Liver (tissue), 9 donors: ENCODE data around the gene CA10. TPM values are rescaled to one million over a fixed set of nuclear protein-coding genes. Genes with fewer than 3 reads are reported as not detected.

Experiments
- DNase-seq: peaks from one replicate; pipeline ENCODE4 v3.0.0-alpha.2; 2017; ENCODE audit warnings: low spot score
- H3K27ac ChIP-seq, 2 donors: one replicate each; pipeline ENCODE4 v1.7.0; 2013; ENCODE audit warnings: inconsistent platforms in 2 of 2, low read length in 2 of 2, control low read depth in 1 of 2, low read depth in 1 of 2, mild to moderate bottlenecking in 1 of 2
- H3K27me3 ChIP-seq, 4 donors: one replicate each; pipeline versions ENCODE4 v1.6.1 to v1.7.0; 2013; ENCODE audit warnings: low read length in 3 of 4, inconsistent platforms in 1 of 4, mild to moderate bottlenecking in 1 of 4, moderate library complexity in 1 of 4; ENCODE audit not compliant: control insufficient read depth in 4 of 4, insufficient read depth in 4 of 4
- H3K36me3 ChIP-seq, 4 donors: one replicate each; pipeline versions ENCODE4 v1.6.1 to v1.7.0; 2013; ENCODE audit warnings: low read length in 3 of 4, mild to moderate bottlenecking in 3 of 4, low read depth in 1 of 4, moderate library complexity in 1 of 4; ENCODE audit not compliant: control insufficient read depth in 4 of 4, insufficient read depth in 3 of 4
- H3K4me1 ChIP-seq, 4 donors: one replicate each; pipeline versions ENCODE4 v1.6.1 to v1.7.0; 2013; ENCODE audit warnings: low read length in 3 of 4, mild to moderate bottlenecking in 3 of 4, moderate library complexity in 1 of 4; ENCODE audit not compliant: control insufficient read depth in 4 of 4, insufficient read depth in 4 of 4
- H3K4me3 ChIP-seq, 3 donors: one replicate each; pipeline versions ENCODE4 v1.6.1 to v1.7.0; 2013; ENCODE audit warnings: low read length in 3 of 3, control low read depth in 1 of 3, low read depth in 1 of 3, mild to moderate bottlenecking in 1 of 3
- H3K9ac ChIP-seq, 2 donors: one replicate each; pipeline ENCODE4 v1.7.0; 2013; ENCODE audit warnings: low read length in 2 of 2, mild to moderate bottlenecking in 2 of 2, moderate library complexity in 2 of 2, control low read depth in 1 of 2, low read depth in 1 of 2
- H3K9me3 ChIP-seq, 4 donors: one replicate each; pipeline versions ENCODE4 v1.6.1 to v1.7.0; 2013; ENCODE audit warnings: low read length in 3 of 4; ENCODE audit not compliant: control insufficient read depth in 4 of 4
- EGR1 ChIP-seq, 2 donors: IDR thresholded peaks; 2 replicates each; pipeline ENCODE4 v1.6.1; 2016 to 2018; ENCODE audit warnings: antibody characterized with exemption in 2 of 2, low read depth in 2 of 2
- FOXA2 ChIP-seq: IDR thresholded peaks from 2 replicates; pipeline ENCODE4 v1.6.1; 2016; ENCODE audit warnings: antibody characterized with exemption
- GABPA ChIP-seq, 2 donors: IDR thresholded peaks in 1 of 2; conservative IDR thresholded peaks in 1 of 2; 2 replicates each; pipeline ENCODE4 v1.6.1; 2016; ENCODE audit warnings: antibody characterized with exemption in 2 of 2, mild to moderate bottlenecking in 1 of 2, moderate library complexity in 1 of 2
- HNF4A ChIP-seq, 2 donors: conservative IDR thresholded peaks; 2 replicates each; pipeline ENCODE4 v1.6.1; 2016; ENCODE audit warnings: antibody characterized with exemption in 2 of 2, mild to moderate bottlenecking in 2 of 2
- HNF4G ChIP-seq: IDR thresholded peaks from 2 replicates; pipeline ENCODE4 v1.6.1; 2016; ENCODE audit warnings: antibody characterized with exemption
- JUND ChIP-seq, 2 donors: IDR thresholded peaks; 2 replicates each; pipeline ENCODE4 v1.6.1; 2016; ENCODE audit warnings: antibody characterized with exemption in 2 of 2
- NR2F2 ChIP-seq: IDR thresholded peaks from 2 replicates; pipeline ENCODE4 v1.6.1; 2016; ENCODE audit warnings: antibody characterized with exemption
- RAD21 ChIP-seq, 2 donors: IDR thresholded peaks; 2 replicates each; pipeline ENCODE4 v1.6.1; 2016; ENCODE audit warnings: antibody characterized with exemption in 2 of 2, mild to moderate bottlenecking in 2 of 2
- RXRA ChIP-seq, 2 donors: IDR thresholded peaks; 2 replicates each; pipeline ENCODE4 v1.6.1; 2017 to 2018; ENCODE audit warnings: antibody characterized with exemption in 2 of 2, mild to moderate bottlenecking in 1 of 2
- SP1 ChIP-seq: IDR thresholded peaks from 2 replicates; pipeline ENCODE4 v1.6.1; 2018; ENCODE audit warnings: antibody characterized with exemption, mild to moderate bottlenecking
- TAF1 ChIP-seq: conservative IDR thresholded peaks from 2 replicates; pipeline ENCODE4 v1.6.1; 2016; ENCODE audit warnings: antibody characterized with exemption, mild to moderate bottlenecking
- WGBS: extraction: QIAGEN DNeasy Blood & Tissue Kit; methylation state at CpG from one replicate; pipeline ENCODE4 v1.1.7; 2013; 5-methylcytosine and 5-hydroxymethylcytosine counted together
- polyA plus RNA-seq, 2 donors: library from polyadenylated mRNA; stranded (reverse) in 1 of 2; unstranded in 1 of 2; fragments of 200-250 nt in 1 of 2; fragments of >200 nt in 1 of 2; fragmentation: Nextera tagmentation in 1 of 2; extraction: Ambion mirVana in 1 of 2; gene quantifications; one replicate each; pipeline versions ENCODE4 v1.2.1 to v1.2.3, GENCODE V29; 2013 to 2015
- total RNA-seq, 2 donors: library from RNA; depleted of rRNA; stranded (reverse); fragments of >200 nt; gene quantifications; one replicate each; pipeline ENCODE4 v1.2.3, GENCODE V29; 2014
- TF ChIP-seq, protein P1 (sequence below): IDR thresholded peaks from 2 replicates; pipeline ENCODE4 v1.6.1; 2016; ENCODE audit warnings: antibody characterized with exemption
- TF ChIP-seq, protein P2 (sequence below): fragments of 150-350 bp; IDR thresholded peaks from 2 replicates; pipeline ENCODE4 v1.5.1; 2017; ENCODE audit warnings: improper control_type of control experiment, low read depth, low read length; ENCODE audit not compliant: missing input control
- TF ChIP-seq, protein P3 (sequence below): IDR thresholded peaks from 2 replicates; pipeline ENCODE4 v1.6.1; 2016; ENCODE audit warnings: antibody characterized with exemption
- TF ChIP-seq, protein P4 (sequence below): IDR thresholded peaks from 2 replicates; pipeline ENCODE4 v1.6.1; 2016; ENCODE audit warnings: antibody characterized with exemption
- TF ChIP-seq, protein P5 (sequence below): IDR thresholded peaks from 2 replicates; pipeline ENCODE4 v1.6.1; 2016; ENCODE audit warnings: antibody characterized with exemption, mild to moderate bottlenecking
- donor health status: healthy.
- donor health status: healthy.
- donor health status: healthy.
- donor health status: healthy.
- donor health status: healthy.

Gene CA10
- total and polyA plus RNA-seq, 4 donors: 0.05 TPM; not detected in 3

DNA sequence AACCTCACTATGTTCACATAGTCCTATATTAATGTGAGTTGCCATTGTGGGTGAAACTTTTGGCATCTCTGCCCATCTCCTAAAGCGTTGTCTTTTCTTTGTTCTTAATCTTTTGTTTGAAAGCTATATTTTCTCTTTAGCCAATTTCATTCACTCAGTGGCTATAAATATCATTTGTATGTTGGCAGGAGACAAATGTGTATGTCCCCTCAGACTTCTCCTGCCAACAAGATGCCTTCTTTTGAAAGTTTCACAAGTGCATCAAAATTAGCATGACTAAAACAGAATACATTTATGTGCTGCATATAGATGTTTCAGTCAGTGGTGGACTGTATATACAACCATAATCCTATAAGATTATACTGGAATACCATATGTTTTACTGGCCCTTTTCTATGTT is 109.0 kb downstream of the CA10 start:
- 69% methylated on average over 1 of the region's 1 CpG for WGBS
- Histone ChIP-seq H3K27ac (no peak overlapping the region), H3K9me3 (peaks cover 0 to 1% (median 0%) of the 10 kb centered on the region in 4 donors), H3K36me3 (no peaks in the 10 kb centered on the region), H3K4me1 (no peaks in the 10 kb centered on the region), H3K4me3 (no peak overlapping the region), H3K27me3 (no peaks in the 10 kb centered on the region), H3K9ac (no peak overlapping the region)
- no peak for TF ChIP-seq SP1
- TF ChIP-seq GABPA (IDR thresholded peaks at IDR 0.05 in 1 of 2, conservative IDR thresholded peaks at IDR 0.05 in 1 of 2): no peak
- TF ChIP-seq, protein P1, sequence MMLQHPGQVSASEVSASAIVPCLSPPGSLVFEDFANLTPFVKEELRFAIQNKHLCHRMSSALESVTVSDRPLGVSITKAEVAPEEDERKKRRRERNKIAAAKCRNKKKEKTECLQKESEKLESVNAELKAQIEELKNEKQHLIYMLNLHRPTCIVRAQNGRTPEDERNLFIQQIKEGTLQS: no peak
- TF ChIP-seq, protein P2, sequence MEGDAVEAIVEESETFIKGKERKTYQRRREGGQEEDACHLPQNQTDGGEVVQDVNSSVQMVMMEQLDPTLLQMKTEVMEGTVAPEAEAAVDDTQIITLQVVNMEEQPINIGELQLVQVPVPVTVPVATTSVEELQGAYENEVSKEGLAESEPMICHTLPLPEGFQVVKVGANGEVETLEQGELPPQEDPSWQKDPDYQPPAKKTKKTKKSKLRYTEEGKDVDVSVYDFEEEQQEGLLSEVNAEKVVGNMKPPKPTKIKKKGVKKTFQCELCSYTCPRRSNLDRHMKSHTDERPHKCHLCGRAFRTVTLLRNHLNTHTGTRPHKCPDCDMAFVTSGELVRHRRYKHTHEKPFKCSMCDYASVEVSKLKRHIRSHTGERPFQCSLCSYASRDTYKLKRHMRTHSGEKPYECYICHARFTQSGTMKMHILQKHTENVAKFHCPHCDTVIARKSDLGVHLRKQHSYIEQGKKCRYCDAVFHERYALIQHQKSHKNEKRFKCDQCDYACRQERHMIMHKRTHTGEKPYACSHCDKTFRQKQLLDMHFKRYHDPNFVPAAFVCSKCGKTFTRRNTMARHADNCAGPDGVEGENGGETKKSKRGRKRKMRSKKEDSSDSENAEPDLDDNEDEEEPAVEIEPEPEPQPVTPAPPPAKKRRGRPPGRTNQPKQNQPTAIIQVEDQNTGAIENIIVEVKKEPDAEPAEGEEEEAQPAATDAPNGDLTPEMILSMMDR: no peak
- TF ChIP-seq, protein P3, sequence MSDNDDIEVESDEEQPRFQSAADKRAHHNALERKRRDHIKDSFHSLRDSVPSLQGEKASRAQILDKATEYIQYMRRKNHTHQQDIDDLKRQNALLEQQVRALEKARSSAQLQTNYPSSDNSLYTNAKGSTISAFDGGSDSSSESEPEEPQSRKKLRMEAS: no peak
- TF ChIP-seq HNF4G: no peak
- TF ChIP-seq, protein P4, sequence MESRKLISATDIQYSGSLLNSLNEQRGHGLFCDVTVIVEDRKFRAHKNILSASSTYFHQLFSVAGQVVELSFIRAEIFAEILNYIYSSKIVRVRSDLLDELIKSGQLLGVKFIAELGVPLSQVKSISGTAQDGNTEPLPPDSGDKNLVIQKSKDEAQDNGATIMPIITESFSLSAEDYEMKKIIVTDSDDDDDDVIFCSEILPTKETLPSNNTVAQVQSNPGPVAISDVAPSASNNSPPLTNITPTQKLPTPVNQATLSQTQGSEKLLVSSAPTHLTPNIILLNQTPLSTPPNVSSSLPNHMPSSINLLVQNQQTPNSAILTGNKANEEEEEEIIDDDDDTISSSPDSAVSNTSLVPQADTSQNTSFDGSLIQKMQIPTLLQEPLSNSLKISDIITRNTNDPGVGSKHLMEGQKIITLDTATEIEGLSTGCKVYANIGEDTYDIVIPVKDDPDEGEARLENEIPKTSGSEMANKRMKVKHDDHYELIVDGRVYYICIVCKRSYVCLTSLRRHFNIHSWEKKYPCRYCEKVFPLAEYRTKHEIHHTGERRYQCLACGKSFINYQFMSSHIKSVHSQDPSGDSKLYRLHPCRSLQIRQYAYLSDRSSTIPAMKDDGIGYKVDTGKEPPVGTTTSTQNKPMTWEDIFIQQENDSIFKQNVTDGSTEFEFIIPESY: no peak
- no peak for TF ChIP-seq JUND (IDR thresholded peaks at IDR 0.05)
- TF ChIP-seq NR2F2: no peak
- no peak for TF ChIP-seq TAF1
- no peak for TF ChIP-seq RAD21 (IDR thresholded peaks at IDR 0.05)
- no peak for TF ChIP-seq RXRA (IDR thresholded peaks at IDR 0.05)
- no peak for DNase-seq

DNA sequence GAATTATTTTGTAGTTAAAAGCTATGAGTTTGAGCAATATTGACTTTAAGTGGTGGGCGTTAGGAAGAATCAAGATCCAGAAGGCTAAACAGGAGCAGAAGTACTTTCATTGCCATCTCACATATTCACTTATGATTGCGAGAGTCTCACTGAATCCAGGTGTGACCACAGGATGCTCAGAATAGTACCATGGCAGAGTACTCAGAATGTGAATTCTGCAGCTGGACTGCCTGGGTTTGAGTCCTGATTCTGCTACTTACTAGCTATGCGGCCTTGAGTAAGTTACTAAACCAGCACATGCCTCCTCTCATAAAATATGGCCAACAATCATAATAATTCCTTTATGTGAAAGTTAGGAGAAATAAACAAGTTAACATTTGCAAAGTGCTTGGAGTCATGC is 109.5 kb downstream of the CA10 start:
- Histone ChIP-seq H3K27me3 (no peaks in the 10 kb centered on the region), H3K9me3 (no peaks in the 10 kb centered on the region), H3K36me3 (no peaks in the 10 kb centered on the region), H3K9ac (no peak overlapping the region), H3K4me1 (no peaks in the 10 kb centered on the region), H3K27ac (no peak overlapping the region), H3K4me3 (no peak overlapping the region)
- DNase-seq: no peak
- TF ChIP-seq EGR1 (IDR thresholded peaks at IDR 0.05; ENCODE audit: low read depth in 2 of 2) (no peak), RAD21 (IDR thresholded peaks at IDR 0.05) (no peak), HNF4G (no peak), FOXA2 (no peak), JUND (IDR thresholded peaks at IDR 0.05) (no peak), TAF1 (no peak), NR2F2 (no peak), GABPA (IDR thresholded peaks at IDR 0.05 in 1 of 2, conservative IDR thresholded peaks at IDR 0.05 in 1 of 2) (no peak), HNF4A (conservative IDR thresholded peaks at IDR 0.05) (no peak)
- TF ChIP-seq, protein P5, sequence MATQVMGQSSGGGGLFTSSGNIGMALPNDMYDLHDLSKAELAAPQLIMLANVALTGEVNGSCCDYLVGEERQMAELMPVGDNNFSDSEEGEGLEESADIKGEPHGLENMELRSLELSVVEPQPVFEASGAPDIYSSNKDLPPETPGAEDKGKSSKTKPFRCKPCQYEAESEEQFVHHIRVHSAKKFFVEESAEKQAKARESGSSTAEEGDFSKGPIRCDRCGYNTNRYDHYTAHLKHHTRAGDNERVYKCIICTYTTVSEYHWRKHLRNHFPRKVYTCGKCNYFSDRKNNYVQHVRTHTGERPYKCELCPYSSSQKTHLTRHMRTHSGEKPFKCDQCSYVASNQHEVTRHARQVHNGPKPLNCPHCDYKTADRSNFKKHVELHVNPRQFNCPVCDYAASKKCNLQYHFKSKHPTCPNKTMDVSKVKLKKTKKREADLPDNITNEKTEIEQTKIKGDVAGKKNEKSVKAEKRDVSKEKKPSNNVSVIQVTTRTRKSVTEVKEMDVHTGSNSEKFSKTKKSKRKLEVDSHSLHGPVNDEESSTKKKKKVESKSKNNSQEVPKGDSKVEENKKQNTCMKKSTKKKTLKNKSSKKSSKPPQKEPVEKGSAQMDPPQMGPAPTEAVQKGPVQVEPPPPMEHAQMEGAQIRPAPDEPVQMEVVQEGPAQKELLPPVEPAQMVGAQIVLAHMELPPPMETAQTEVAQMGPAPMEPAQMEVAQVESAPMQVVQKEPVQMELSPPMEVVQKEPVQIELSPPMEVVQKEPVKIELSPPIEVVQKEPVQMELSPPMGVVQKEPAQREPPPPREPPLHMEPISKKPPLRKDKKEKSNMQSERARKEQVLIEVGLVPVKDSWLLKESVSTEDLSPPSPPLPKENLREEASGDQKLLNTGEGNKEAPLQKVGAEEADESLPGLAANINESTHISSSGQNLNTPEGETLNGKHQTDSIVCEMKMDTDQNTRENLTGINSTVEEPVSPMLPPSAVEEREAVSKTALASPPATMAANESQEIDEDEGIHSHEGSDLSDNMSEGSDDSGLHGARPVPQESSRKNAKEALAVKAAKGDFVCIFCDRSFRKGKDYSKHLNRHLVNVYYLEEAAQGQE: no peak
- TF ChIP-seq, protein P3: no peak
- TF ChIP-seq, protein P2: no peak
- WGBS: 69% methylated on average over 3 of the region's 3 CpGs
